H1 (cell line): ENCODE measurements around the gene ANKRD34B. TPM values are rescaled to one million over a fixed set of nuclear protein-coding genes. Genes with fewer than 3 reads are reported as not detected.

Experiments used
- CBX5 ChIP-seq: fragments of 300-800, 300-1000 bp; sonication (generic); IDR thresholded peaks from 2 replicates; pipeline ENCODE4 v1.7.1; 2016; ENCODE audit warnings: antibody characterized with exemption, low read length, low read depth
- CHD7 ChIP-seq: fragments of 300-600 bp; sonication (generic); IDR thresholded peaks from 2 replicates; pipeline ENCODE4 v1.7.1; 2012; ENCODE audit warnings: low read length, moderate library complexity, mild to moderate bottlenecking, inconsistent platforms; ENCODE audit not compliant: insufficient replicate concordance
- CREB1 ChIP-seq: IDR thresholded peaks from 2 replicates; pipeline ENCODE4 v1.6.1; 2012; ENCODE audit warnings: inconsistent platforms
- FOSL1 ChIP-seq: IDR thresholded peaks from 2 replicates; pipeline ENCODE4 v1.6.1; 2011; ENCODE audit warnings: mild to moderate bottlenecking, low read depth, low read length, moderate library complexity; ENCODE audit not compliant: insufficient read depth
- GTF2F1 ChIP-seq: IDR thresholded peaks from 2 replicates; pipeline ENCODE4 v1.6.1; 2012; ENCODE audit warnings: low read depth, low read length, improper control_type of control experiment, borderline replicate concordance
- HDAC2 ChIP-seq, 2 experiments: fragments of 300-600 bp in 1 of 2; sonication (generic) in 1 of 2; IDR thresholded peaks; 2 replicates each; pipeline ENCODE4 v1.6.1; 2011 to 2012; ENCODE audit warnings: low read depth in 2 of 2, low read length in 2 of 2, mild to moderate bottlenecking in 2 of 2, moderate library complexity in 2 of 2, borderline replicate concordance in 1 of 2, inconsistent platforms in 1 of 2
- RAD21 ChIP-seq, 2 experiments: IDR thresholded peaks in 1 of 2; conservative IDR thresholded peaks in 1 of 2; 2 replicates each; pipeline ENCODE4 v1.6.1; 2011; ENCODE audit warnings: low read depth in 2 of 2, low read length in 2 of 2, improper control_type of control experiment in 1 of 2, inconsistent platforms in 1 of 2, mild to moderate bottlenecking in 1 of 2, moderate library complexity in 1 of 2
- SP4 ChIP-seq: IDR thresholded peaks from 2 replicates; pipeline ENCODE4 v1.6.1; 2012; ENCODE audit warnings: low read length, inconsistent platforms
- SUZ12 ChIP-seq: fragments of 200-600 bp; sonication (generic); IDR thresholded peaks from 2 replicates; pipeline ENCODE4 v1.6.1; 2012; ENCODE audit warnings: mild to moderate bottlenecking, inconsistent platforms, low read length, moderate library complexity, mixed read lengths
- TAF7 ChIP-seq: optimal IDR thresholded peaks from 2 replicates; pipeline ENCODE3; 2011; ENCODE audit warnings: low read depth, mild to moderate bottlenecking, inconsistent platforms, low read length, moderate library complexity, borderline replicate concordance
- polyA plus RNA-seq, 7 experiments: library from polyadenylated mRNA; depleted of rRNA in 3 of 7; stranded (reverse) in 5 of 7; unstranded in 2 of 7; fragments of >200 nt in 5 of 7; fragments of 200-250 nt in 2 of 7; gene quantifications; 1 replicate in 5 of 7; 2 replicates in 1 of 7; 4 replicates in 1 of 7; pipeline versions ENCODE4 v1.2.1 to v1.2.3, GENCODE V29; 2011 to 2013; ENCODE audit warnings: missing spikeins in 2 of 7, mixed read lengths in 2 of 7
- total RNA-seq: library from RNA; stranded (reverse); fragmentation: NEBNext Ultra II Directional; extraction: Animal tissue kit (Norgen Biotek cat#: 25700); gene quantifications from 2 replicates; pipeline ENCODE4 v1.2.1, GENCODE V29; 2021
- TF ChIP-seq, protein P1 (sequence below): IDR thresholded peaks from 2 replicates; pipeline ENCODE4 v1.6.1; 2012; ENCODE audit warnings: inconsistent platforms

Gene ANKRD34B
- total and polyA plus RNA-seq, 2 of the 8 experiments (the other 6 are each of a cell fraction or from before 2014, with no cell fraction given), result 1.5 to 6.3 TPM

DNA sequence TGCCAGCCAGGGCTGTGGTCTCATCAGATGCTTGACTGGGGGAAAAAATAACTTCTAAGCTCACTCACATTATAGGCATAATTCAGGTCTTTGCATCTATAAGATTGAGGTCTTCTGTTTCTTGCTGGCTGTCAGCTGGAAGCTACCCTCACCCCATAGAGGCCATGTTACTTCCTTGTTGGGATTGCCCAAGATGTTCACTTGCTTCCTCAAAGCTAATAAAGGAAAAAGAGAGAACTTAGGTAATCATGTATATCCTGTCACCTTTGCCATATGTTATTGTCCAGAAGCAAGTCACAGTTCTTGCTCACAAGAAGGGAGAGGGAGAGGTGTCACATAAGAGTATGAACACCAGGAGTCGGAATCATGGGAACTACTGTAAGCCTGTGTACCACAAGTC lies 38.7 kb upstream of the ANKRD34B start (continued):
- no peak for TF ChIP-seq CHD7
- TF ChIP-seq CREB1, result no peak
- TF ChIP-seq RAD21 (IDR thresholded peaks at IDR 0.05 in 1 of 2, conservative IDR thresholded peaks at IDR 0.05 in 1 of 2; ENCODE audit: low read depth in 2 of 2, low read length in 2 of 2), result no peak
- no peak for TF ChIP-seq GTF2F1
- TF ChIP-seq CBX5, result no peak
- no peak for TF ChIP-seq TAF7
- no peak for TF ChIP-seq HDAC2 (IDR thresholded peaks at IDR 0.05; ENCODE audit: borderline replicate concordance in 1 of 2, low read depth in 2 of 2, low read length in 2 of 2)
- no peak for TF ChIP-seq SUZ12
- no peak for TF ChIP-seq SP4
- no peak for TF ChIP-seq FOSL1
- TF ChIP-seq, protein P1, sequence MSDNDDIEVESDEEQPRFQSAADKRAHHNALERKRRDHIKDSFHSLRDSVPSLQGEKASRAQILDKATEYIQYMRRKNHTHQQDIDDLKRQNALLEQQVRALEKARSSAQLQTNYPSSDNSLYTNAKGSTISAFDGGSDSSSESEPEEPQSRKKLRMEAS, result no peak
